Smooth muscle cell (in vitro differentiated cells): Measurements from ENCODE around the gene HBE1. TPM values are rescaled to one million over a fixed set of nuclear protein-coding genes. Genes with fewer than 3 reads are reported as not detected.
"Not testable (repeated sequence)": the region's sequence is repeated elsewhere in the genome, so short reads cannot be mapped to it uniquely, and the experiment has no call there.

ENCODE experiments used
- DNase-seq: peaks from one replicate; lab custom pipeline; 2025; ENCODE audit not compliant: unreplicated experiment; lab: John Stamatoyannopoulos, UW
- H2AFZ ChIP-seq: fragments of 200-600 bp; sonication (generic); 2 replicates; pipeline ENCODE4 v1.6.0; 2016; ENCODE audit warnings: antibody characterized with exemption, low read depth, mild to moderate bottlenecking
- H3F3A ChIP-seq: fragments of 200-600 bp; sonication (generic); 2 replicates; pipeline ENCODE4 v1.6.0; 2017; ENCODE audit warnings: antibody characterized with exemption, low read depth
- H3K27ac ChIP-seq: fragments of 200-600 bp; sonication (generic); 2 replicates; pipeline ENCODE4 v1.5.1; 2016; ENCODE audit warnings: low read depth, mild to moderate bottlenecking
- H3K27me3 ChIP-seq: fragments of 200-600 bp; sonication (generic); 2 replicates; pipeline ENCODE4 v1.6.1; 2016; ENCODE audit warnings: low read depth, mild to moderate bottlenecking
- H3K36me3 ChIP-seq: fragments of 200-600 bp; sonication (generic); 2 replicates; pipeline ENCODE4 v1.5.1; 2016; ENCODE audit warnings: low read depth
- H3K4me1 ChIP-seq: fragments of 200-600 bp; sonication (generic); 2 replicates; pipeline ENCODE4 v1.5.1; 2016; ENCODE audit warnings: low read depth
- H3K4me2 ChIP-seq: fragments of 200-600 bp; sonication (generic); 2 replicates; pipeline ENCODE4 v1.6.0; 2016; ENCODE audit warnings: mild to moderate bottlenecking
- H3K4me3 ChIP-seq: fragments of 200-600 bp; sonication (generic); 2 replicates; pipeline ENCODE4 v1.5.1; 2016; ENCODE audit warnings: mild to moderate bottlenecking
- H3K79me2 ChIP-seq: fragments of 200-600 bp; sonication (generic); 2 replicates; pipeline ENCODE4 v1.6.0; 2016; ENCODE audit warnings: low read depth, mild to moderate bottlenecking
- H3K9ac ChIP-seq: fragments of 200-600 bp; sonication (generic); 2 replicates; pipeline ENCODE4 v1.6.0; 2016; ENCODE audit warnings: low read depth
- H3K9me3 ChIP-seq: fragments of 200-600 bp; sonication (generic); replicated peaks from 2 replicates; pipeline ENCODE4 v1.5.1; 2016; ENCODE audit warnings: low read depth
- H4K20me1 ChIP-seq: fragments of 200-600 bp; sonication (generic); 2 replicates; pipeline ENCODE4 v1.6.0; 2016; ENCODE audit warnings: low read depth
- WGBS: methylation state at CpG from one replicate; pipeline ENCODE4 v1.1.7; 2016; ENCODE audit warnings: low lambda C conversion rate; 5-methylcytosine and 5-hydroxymethylcytosine counted together
- polyA plus RNA-seq: library from polyadenylated mRNA; unstranded; fragments of >200 nt; fragmentation: Nextera tagmentation; extraction: Ambion mirVana; gene quantifications from 2 replicates; pipeline ENCODE4 v1.2.1, GENCODE V29; 2016
- total RNA-seq: library from RNA; depleted of rRNA; stranded (reverse); fragments of >200 nt; gene quantifications from 2 replicates; pipeline ENCODE4 v1.2.3, GENCODE V29; 2014
- TF ChIP-seq, protein P1 (sequence below): fragments of 200-600 bp; sonication (generic); IDR thresholded peaks from 2 replicates; pipeline ENCODE4 v1.5.1; 2017; ENCODE audit warnings: borderline replicate concordance, mild to moderate bottlenecking, antibody characterized with exemption; ENCODE audit not compliant: insufficient read depth, poor library complexity, severe bottlenecking

HBE1 gene
- total and polyA plus RNA-seq, 2 experiments from 2014 or later, result not detected

GRCh38 chr11:5252192-5252918 is 17.4 kb downstream of the HBE1 start:
- Histone ChIP-seq H3K4me1 (no peaks in the 10 kb centered on the region), H3K4me3 (no peak overlapping the region), H4K20me1 (no peaks in the 10 kb centered on the region), H3K27ac (no peak overlapping the region), H3K4me2 (no peak overlapping the region), H3K79me2 (no peaks in the 10 kb centered on the region), H2AFZ (no peak overlapping the region), H3K9ac (no peak overlapping the region), H3K27me3 (no peaks in the 10 kb centered on the region), H3K36me3 (no peaks in the 10 kb centered on the region), H3K9me3 (no peaks in the 10 kb centered on the region), H3F3A (no peaks in the 10 kb centered on the region)
- DNase-seq, result no peak
- 74% methylated on average over 9 of the region's 9 CpGs for WGBS
- TF ChIP-seq, protein P1, sequence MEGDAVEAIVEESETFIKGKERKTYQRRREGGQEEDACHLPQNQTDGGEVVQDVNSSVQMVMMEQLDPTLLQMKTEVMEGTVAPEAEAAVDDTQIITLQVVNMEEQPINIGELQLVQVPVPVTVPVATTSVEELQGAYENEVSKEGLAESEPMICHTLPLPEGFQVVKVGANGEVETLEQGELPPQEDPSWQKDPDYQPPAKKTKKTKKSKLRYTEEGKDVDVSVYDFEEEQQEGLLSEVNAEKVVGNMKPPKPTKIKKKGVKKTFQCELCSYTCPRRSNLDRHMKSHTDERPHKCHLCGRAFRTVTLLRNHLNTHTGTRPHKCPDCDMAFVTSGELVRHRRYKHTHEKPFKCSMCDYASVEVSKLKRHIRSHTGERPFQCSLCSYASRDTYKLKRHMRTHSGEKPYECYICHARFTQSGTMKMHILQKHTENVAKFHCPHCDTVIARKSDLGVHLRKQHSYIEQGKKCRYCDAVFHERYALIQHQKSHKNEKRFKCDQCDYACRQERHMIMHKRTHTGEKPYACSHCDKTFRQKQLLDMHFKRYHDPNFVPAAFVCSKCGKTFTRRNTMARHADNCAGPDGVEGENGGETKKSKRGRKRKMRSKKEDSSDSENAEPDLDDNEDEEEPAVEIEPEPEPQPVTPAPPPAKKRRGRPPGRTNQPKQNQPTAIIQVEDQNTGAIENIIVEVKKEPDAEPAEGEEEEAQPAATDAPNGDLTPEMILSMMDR, result no peak

- TF ChIP-seq, protein P1, result no peak
- H3K4me3 ChIP-seq, result no peak overlapping the region
- no peaks in the 10 kb centered on the region for H3K27me3 ChIP-seq
- no peak for DNase-seq
- no peak overlapping the region for H3K9ac ChIP-seq
- no peaks in the 10 kb centered on the region for H3F3A ChIP-seq
- no peak overlapping the region for H3K4me2 ChIP-seq
- H3K9me3 ChIP-seq, result no peaks in the 10 kb centered on the region
- H3K27ac ChIP-seq, result no peak overlapping the region
- no peaks in the 10 kb centered on the region for H3K79me2 ChIP-seq
- no peaks in the 10 kb centered on the region for H3K4me1 ChIP-seq
- H2AFZ ChIP-seq, result no peak overlapping the region
- H3K36me3 ChIP-seq, result no peaks in the 10 kb centered on the region
- 36% methylated on average over 2 of the region's 2 CpGs for WGBS
- H4K20me1 ChIP-seq, result no peaks in the 10 kb centered on the region
Observed at GRCh38 chr11:5251746-5252145, 18.0 kb downstream of the HBE1 start.

- no peak overlapping the region for H3K4me2 ChIP-seq
- WGBS, result 93% methylated on average over 4 of the region's 4 CpGs
- no peaks in the 10 kb centered on the region for H3K9me3 ChIP-seq
Observed at GRCh38 chr11:5250543-5251204, 19.1 kb downstream of the HBE1 start.

GRCh38 chr11:5249807-5250396 is 19.8 kb downstream of the HBE1 start, which contains the start of gene HBG1:
Gene HBG1 (minus strand): TSS chr11:5249857. CDS start chr11:5249804, 53 bp downstream.
- H3K4me3 ChIP-seq, H3K27ac ChIP-seq, H3K4me1 ChIP-seq, H3F3A ChIP-seq, H2AFZ ChIP-seq, H3K27me3 ChIP-seq, DNase-seq, H3K4me2 ChIP-seq, H3K36me3 ChIP-seq, H3K9ac ChIP-seq, H3K9me3 ChIP-seq, H3K79me2 ChIP-seq, H4K20me1 ChIP-seq: not testable (repeated sequence)
- WGBS, result 93% methylated on average over 3 of the region's 9 CpGs

More at GRCh38 chr11:5250543-5251204, 19.1 kb downstream of the HBE1 start:
- Histone ChIP-seq H3K79me2 (no peaks in the 10 kb centered on the region), H3K36me3 (no peaks in the 10 kb centered on the region), H3K4me3 (no peak overlapping the region), H3K4me1 (no peaks in the 10 kb centered on the region), H3K9ac (no peak overlapping the region), H2AFZ (no peak overlapping the region), H3K27ac (no peak overlapping the region), H4K20me1 (no peaks in the 10 kb centered on the region), H3K27me3 (no peaks in the 10 kb centered on the region), H3F3A (no peaks in the 10 kb centered on the region)
- TF ChIP-seq, protein P1, result no peak
- no peak for DNase-seq

- H3K79me2 ChIP-seq, H3K4me3 ChIP-seq, DNase-seq, H3K27me3 ChIP-seq, H3K27ac ChIP-seq, H3F3A ChIP-seq, H3K9ac ChIP-seq, H3K4me1 ChIP-seq, H3K9me3 ChIP-seq, H2AFZ ChIP-seq, H3K36me3 ChIP-seq, H4K20me1 ChIP-seq, H3K4me2 ChIP-seq: not testable (repeated sequence)
- WGBS, result 73% methylated on average over 7 of the region's 7 CpGs
Observed at GRCh38 chr11:5248498-5248897, 21.2 kb downstream of the HBE1 start.
